OCI-LY1 (cell line): ENCODE data around the gene FNDC3A.

Experiments
- H2AFZ ChIP-seq: fragments of 200-600 bp; sonication (generic), shearing (Covaris generic); 2 replicates; pipeline ENCODE4 v1.6.0; 2014; ENCODE audit warnings: antibody characterized with exemption, mild to moderate bottlenecking, low read length
- H3F3A ChIP-seq: fragments of 200-600 bp; sonication (generic), shearing (Covaris generic); 2 replicates; pipeline ENCODE4 v1.6.0; 2014; ENCODE audit warnings: mild to moderate bottlenecking, antibody characterized with exemption, low read length, moderate library complexity; ENCODE audit not compliant: insufficient read depth
- H3K27ac ChIP-seq: fragments of 200-600 bp; sonication (generic); 2 replicates; pipeline ENCODE4 v1.5.1; 2014; ENCODE audit warnings: low read length, mixed run types, mild to moderate bottlenecking, low read depth; ENCODE audit not compliant: poor library complexity, severe bottlenecking
- H3K27me3 ChIP-seq: fragments of 200-600 bp; sonication (generic); 2 replicates; pipeline ENCODE4 v1.6.0; 2014; ENCODE audit warnings: antibody characterized with exemption, mild to moderate bottlenecking, low read length, moderate library complexity; ENCODE audit not compliant: insufficient read depth
- H3K36me3 ChIP-seq: fragments of 200-600 bp; sonication (generic); 2 replicates; pipeline ENCODE4 v1.6.1; 2014; ENCODE audit warnings: mild to moderate bottlenecking, antibody characterized with exemption, low read length, moderate library complexity, mixed read lengths; ENCODE audit not compliant: insufficient read depth
- H3K4me1 ChIP-seq: fragments of 200-600 bp; sonication (generic); 2 replicates; pipeline ENCODE4 v1.5.1; 2014; ENCODE audit warnings: mild to moderate bottlenecking, low read length, moderate library complexity; ENCODE audit not compliant: insufficient read depth, severe bottlenecking
- H3K4me2 ChIP-seq: fragments of 200-600 bp; sonication (generic), shearing (Covaris generic); 2 replicates; pipeline ENCODE4 v1.6.1; 2014; ENCODE audit warnings: low read length
- H3K4me3 ChIP-seq: fragments of 200-600 bp; sonication (generic); 2 replicates; pipeline ENCODE4 v1.5.1; 2014; ENCODE audit warnings: low read length, low read depth, mild to moderate bottlenecking, mixed read lengths; ENCODE audit not compliant: poor library complexity, severe bottlenecking
- H3K79me2 ChIP-seq: fragments of 200-600 bp; shearing (Covaris generic); 2 replicates; pipeline ENCODE4 v1.6.1; 2016; ENCODE audit warnings: mixed run types, low read length, mixed read lengths; ENCODE audit not compliant: insufficient read depth
- H3K9ac ChIP-seq: fragments of 200-600 bp; sonication (generic), shearing (Covaris generic); 2 replicates; pipeline ENCODE4 v1.6.1; 2014; ENCODE audit warnings: mild to moderate bottlenecking, low read length, mixed read lengths
- H3K9me2 ChIP-seq: fragments of 200-600 bp; sonication (generic), shearing (Covaris generic); 2 replicates; pipeline ENCODE4 v1.6.1; 2014; ENCODE audit warnings: low read depth, mild to moderate bottlenecking, low read length, mixed read lengths
- H3K9me3 ChIP-seq: fragments of 200-600 bp; shearing (Covaris generic); 2 replicates; pipeline ENCODE4 v1.6.1; 2014; ENCODE audit warnings: low read length, mixed read lengths
- H4K20me1 ChIP-seq: fragments of 200-600 bp; sonication (generic), shearing (Covaris generic); 2 replicates; pipeline ENCODE4 v1.6.0; 2016; ENCODE audit warnings: mild to moderate bottlenecking, low read length; ENCODE audit not compliant: insufficient read depth
- CTCF ChIP-seq: fragments of 200-600 bp; sonication (generic), shearing (Covaris generic); IDR thresholded peaks from 2 replicates; pipeline ENCODE4 v1.5.1; 2017; ENCODE audit warnings: mild to moderate bottlenecking, antibody characterized with exemption, low read length, moderate library complexity, mixed read lengths
- EZH2 ChIP-seq: fragments of 200-600 bp; sonication (generic), shearing (Covaris generic); IDR thresholded peaks from 2 replicates; pipeline ENCODE4 v1.8.0; 2017; ENCODE audit warnings: borderline replicate concordance, mixed run types, mild to moderate bottlenecking, antibody characterized with exemption, low read length, moderate library complexity, mixed read lengths

The FNDC3A gene

GRCh38 chr13:49235856-49236431 is 260.2 kb downstream of the FNDC3A start:
- H3K4me1 ChIP-seq: no peaks in the 10 kb centered on the region
- no peak overlapping the region for H3K27ac ChIP-seq
- H3K79me2 ChIP-seq: no peaks in the 10 kb centered on the region
- no peak overlapping the region for H3K9ac ChIP-seq
- no peak overlapping the region for H2AFZ ChIP-seq
- no peaks in the 10 kb centered on the region for H3K9me3 ChIP-seq
- H3F3A ChIP-seq: no peaks in the 10 kb centered on the region
- H4K20me1 ChIP-seq: no peaks in the 10 kb centered on the region
- H3K4me2 ChIP-seq: no peak overlapping the region
- no peaks in the 10 kb centered on the region for H3K27me3 ChIP-seq
- H3K4me3 ChIP-seq: no peak overlapping the region
- H3K9me2 ChIP-seq: no peaks in the 10 kb centered on the region
- no peaks in the 10 kb centered on the region for H3K36me3 ChIP-seq
- TF ChIP-seq CTCF (no peak), EZH2 (no peak)

GRCh38 chr13:49238621-49239020 is 262.9 kb downstream of the FNDC3A start:
- no peak overlapping the region for H3K9ac ChIP-seq

GRCh38 chr13:49240017-49240416 is 264.3 kb downstream of the FNDC3A start:
- Histone ChIP-seq H3K27ac (no peak overlapping the region), H3F3A (no peaks in the 10 kb centered on the region), H3K27me3 (no peaks in the 10 kb centered on the region; the same call in 1 of the 2 replicates), H3K9me3 (0 out of 2 replicates have a peak, but pooled peaks cover 2% of the 10 kb centered on the region), H2AFZ (no peak overlapping the region), H3K4me1 (no peaks in the 10 kb centered on the region), H3K9ac (no peak overlapping the region), H3K4me3 (no peak overlapping the region), H3K4me2 (no peak overlapping the region), H3K79me2 (no peaks in the 10 kb centered on the region), H4K20me1 (no peaks in the 10 kb centered on the region), H3K36me3 (no peaks in the 10 kb centered on the region; the same call in 1 of the 2 replicates), H3K9me2 (no peaks in the 10 kb centered on the region)
- peak; percentile 78 for TF ChIP-seq CTCF
- no peak for TF ChIP-seq EZH2

More at GRCh38 chr13:49238621-49239020, 262.9 kb downstream of the FNDC3A start:
- no peak overlapping the region for H3K27ac ChIP-seq
- no peaks in the 10 kb centered on the region for H3K79me2 ChIP-seq
- H3F3A ChIP-seq: no peaks in the 10 kb centered on the region
- 0 out of 2 replicates have a peak, but pooled peaks cover 2% of the 10 kb centered on the region for H3K9me3 ChIP-seq
- no peaks in the 10 kb centered on the region; the same call in 1 of the 2 replicates for H3K27me3 ChIP-seq
- no peak overlapping the region for H3K4me2 ChIP-seq
- no peaks in the 10 kb centered on the region for H3K9me2 ChIP-seq
- H2AFZ ChIP-seq: no peak overlapping the region
- H3K36me3 ChIP-seq: no peaks in the 10 kb centered on the region; the same call in 1 of the 2 replicates
- H4K20me1 ChIP-seq: no peaks in the 10 kb centered on the region
- no peaks in the 10 kb centered on the region for H3K4me1 ChIP-seq
- no peak for TF ChIP-seq CTCF
- TF ChIP-seq EZH2: no peak
- H3K4me3 ChIP-seq: no peak overlapping the region
